GM21717 (cell line): ENCODE measurements around the gene MEGF11.

Source experiments
- ATAC-seq: cut with Tn5 transposase; IDR thresholded peaks from one replicate; pipeline ENCODE4 v1.9.1; 2021; ENCODE audit warnings: mild to moderate bottlenecking, moderate library complexity; ENCODE audit not compliant: unreplicated experiment

MEGF11 gene

DNA sequence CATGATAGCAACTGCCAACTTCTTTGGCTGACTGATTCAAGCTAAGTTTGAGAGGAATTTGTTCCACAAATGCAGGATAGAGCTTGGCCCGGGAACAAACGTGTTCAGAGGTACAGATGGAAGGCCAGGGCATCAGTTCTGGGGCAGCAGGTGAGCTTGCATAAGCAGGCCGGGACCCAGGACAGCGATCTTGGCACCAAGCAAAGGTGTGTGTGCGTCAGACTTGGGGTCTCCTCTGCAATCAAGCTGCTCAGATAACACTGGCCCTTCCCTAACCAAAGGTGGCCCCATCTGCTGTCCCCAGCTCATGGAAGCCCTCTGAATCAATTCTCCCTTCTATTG lies 155.6 kb downstream of the MEGF11 start:
- ATAC-seq: no peak

DNA sequence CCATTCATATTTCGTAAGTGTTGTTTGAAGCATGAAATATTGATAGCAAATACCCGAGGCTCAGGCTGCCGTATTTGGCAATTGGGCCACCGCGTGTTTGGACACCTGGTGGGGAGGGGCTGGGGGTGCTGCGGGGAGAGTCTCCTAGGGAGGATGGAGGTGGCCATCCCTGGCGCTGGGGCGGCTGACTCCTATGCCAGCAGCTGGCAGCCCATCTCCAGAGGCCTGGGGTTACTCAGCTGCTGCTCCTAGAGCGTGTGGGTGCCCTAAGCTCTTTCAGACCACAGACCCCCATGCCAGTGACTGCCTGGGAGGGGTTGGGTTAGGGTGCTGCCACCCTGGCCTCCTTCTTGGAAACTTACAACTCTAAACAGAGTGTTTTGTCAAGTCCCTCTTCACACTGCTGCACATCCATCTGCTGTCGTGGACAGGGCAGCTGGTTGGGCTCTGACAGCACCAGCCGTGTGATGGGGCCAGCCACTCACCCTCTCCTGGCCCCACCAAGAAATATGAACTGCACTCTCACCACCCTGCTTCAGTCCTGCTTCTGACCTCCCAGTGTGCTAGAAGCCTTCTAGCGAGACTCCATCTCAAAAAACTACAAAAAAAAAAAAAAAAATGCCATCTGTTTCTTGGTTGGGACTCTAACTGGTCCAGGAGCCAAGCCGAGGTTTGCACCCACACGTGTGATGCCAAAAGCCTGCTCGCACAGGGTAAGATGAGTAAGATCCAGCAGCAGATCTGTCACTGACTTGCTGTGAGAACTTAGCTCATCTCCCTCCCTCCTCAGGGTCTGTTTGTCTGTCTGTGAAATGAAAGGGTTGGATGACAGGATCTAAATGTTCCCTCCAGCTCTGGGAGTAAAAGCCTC lies 156.2 kb downstream of the MEGF11 start:
- no peak for ATAC-seq

DNA sequence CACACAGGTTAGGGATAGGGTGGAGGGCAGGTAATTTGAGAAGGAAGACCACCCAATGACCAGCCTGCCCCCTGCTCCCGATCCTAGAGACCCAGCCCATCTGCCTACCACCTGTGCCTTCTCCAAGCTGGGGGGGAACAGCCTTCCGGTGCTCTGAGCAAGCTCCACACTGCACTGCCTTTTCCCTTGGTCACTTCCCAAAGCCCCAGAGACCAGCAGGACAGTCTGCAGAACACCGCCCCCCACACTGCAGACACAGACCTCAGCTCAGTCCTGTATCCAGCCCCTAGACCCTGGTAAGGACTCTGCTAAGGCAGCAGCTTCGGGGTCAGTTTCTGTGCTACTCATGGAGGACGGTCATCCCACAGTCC lies 156.9 kb downstream of the MEGF11 start:
- ATAC-seq: no peak

DNA sequence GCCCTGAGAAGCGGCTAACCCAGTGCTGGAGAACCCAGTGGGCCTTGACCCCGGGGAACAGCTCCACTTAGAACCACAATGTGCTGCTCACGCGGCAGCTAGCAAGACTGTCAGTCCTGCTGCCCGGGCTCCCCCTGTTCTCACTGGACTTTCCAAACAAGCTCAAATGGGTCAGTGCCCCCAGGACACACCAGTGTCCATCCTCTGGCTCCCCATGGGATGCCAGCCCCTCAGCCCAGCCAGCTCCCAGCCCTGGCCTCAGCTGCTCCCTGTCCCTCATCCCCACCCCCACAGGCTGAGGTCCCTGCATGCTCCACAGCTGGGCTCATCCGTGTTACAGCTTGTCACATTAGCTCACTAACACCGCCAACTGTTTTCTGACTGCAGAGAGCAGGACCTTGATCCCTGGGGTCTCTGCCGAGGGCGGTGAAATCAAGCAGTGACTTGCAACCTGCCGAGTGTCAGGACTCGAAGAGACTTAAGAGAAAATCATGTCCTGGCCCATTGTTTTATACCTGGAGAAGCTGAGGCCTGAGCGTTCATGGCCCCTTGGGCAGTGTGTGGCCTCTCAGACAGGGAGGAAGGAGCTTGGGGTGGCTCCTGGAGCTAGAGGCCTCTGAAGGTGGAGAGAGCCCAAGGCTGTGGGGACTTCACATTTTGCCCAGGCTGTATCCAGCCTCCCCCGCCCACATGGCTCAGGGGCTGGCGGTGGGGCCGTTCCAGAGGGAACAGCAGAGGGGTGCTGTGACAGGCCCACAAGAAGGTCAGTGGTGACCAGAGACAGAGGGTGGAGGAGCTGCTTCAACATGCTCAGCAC lies 157.5 kb downstream of the MEGF11 start:
- ATAC-seq: no peak

DNA sequence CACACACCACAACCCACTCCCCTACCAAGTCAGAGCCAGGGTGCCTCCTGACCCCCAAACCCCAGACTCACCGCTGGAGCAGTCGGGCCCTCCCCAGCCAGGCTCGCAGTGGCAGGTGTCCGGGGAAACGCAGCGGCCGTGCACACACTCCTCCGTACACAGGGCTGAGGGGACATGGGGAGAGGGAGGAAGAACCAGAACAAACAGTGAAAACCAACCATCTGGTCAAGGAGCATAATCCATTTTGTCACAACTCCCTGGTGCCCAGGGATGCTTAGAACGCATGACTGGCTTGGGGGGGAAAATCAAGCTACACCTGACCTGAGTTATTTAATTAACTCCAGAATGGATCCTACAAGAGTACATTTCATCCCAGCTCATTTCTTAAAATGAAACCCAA lies 159.2 kb downstream of the MEGF11 start:
- no peak for ATAC-seq

DNA sequence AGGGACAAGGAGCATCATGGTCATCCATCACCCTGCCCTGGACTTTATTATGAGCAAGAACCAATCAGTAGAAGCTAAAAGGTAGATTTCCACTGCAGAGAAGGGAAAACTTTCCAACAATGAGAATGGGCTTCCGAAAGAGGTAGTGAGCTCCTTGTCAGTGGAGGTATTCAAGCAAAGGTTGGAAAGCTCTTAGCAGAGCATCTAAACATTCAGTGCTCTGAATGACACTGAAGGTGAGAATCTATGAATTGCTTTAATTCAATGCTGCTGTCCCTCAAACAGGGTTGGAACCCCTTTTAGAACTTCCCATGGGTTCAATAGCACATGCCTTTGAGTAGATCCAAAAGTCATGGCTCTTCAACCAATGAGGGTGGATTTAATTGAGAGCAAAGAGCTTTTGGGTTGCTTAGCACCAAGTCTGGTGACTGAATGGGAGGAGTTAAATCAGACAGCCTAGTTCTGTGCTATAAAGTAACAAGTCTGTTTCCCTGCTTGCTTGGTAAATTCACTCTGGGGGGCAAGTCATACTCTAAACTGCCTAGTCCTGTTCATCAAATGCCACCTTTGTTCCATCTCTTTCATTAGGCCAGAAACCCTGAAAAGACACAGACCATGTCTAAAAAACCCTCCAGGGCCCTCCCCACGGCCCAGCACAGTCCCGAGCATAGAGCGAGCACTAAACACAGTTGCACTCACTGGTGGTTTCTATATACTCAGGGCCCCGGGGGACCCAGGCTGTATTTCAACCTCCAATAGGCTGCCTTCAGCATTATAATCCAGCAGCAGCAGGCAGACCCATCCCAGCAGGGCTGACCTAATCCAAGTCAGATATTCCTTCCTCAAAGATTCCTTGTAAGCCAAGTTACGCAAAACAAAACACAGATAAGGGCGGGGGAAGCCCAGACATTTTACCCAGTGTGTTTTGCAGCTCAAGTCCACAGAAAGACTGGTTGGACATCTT lies 161.2 kb downstream of the MEGF11 start:
- no peak for ATAC-seq

DNA sequence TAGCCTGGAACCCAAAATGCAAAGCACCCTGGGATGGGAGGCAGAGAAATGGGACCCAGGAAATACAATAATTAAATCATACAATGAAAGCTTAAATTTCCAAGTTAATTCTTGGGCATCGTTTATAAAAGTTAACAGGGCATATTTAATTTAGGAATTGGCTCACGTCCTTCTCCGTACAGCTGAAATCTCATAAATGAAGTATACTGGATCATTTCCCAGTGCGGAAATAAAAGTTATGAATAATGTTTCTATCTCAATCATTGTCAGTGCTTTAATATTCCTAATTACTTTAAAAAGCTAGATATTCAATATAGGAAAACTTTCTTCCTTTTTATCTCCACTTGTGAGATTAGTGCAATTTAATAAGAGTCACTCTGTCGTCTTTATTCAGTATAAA lies 164.0 kb downstream of the MEGF11 start:
- ATAC-seq: no peak

DNA sequence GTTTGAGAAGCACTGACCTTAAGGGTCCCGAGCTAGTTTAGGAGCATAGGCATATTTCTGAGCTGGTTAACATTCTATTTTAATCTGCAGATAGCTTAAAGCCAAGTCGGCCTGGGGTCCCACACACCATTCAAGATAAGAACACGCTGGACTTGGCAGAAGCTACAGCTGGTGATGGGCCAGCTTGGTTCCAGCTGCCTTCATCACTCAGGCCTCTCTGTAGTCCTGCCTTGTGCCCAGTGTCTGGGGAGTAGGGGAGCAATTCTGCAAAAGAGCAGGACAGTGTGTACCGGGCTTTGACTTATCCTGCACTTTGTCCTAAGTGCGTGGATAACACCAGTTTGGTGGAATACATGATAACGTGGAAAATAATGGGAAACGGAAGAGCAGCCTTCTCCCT lies 164.5 kb downstream of the MEGF11 start:
- ATAC-seq: no peak

DNA sequence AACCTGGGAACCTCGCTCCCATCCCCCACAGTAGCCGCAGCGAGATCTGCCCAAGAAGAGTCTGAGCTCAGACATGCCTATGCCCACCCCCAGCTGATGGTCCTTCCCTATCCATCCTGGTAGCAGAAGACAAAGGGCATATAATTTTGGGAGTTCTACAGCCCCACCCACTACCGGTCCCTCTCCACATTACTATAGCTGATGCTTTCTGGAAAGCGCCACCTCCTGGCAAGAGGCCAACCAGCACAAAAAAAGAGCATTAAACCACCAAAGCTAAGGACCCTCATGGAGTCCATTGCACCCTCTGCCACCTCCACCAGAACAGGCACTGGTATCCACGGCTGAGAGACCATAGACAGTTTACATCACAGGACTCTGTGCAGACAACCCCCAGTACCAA lies 168.4 kb downstream of the MEGF11 start:
- no peak for ATAC-seq

DNA sequence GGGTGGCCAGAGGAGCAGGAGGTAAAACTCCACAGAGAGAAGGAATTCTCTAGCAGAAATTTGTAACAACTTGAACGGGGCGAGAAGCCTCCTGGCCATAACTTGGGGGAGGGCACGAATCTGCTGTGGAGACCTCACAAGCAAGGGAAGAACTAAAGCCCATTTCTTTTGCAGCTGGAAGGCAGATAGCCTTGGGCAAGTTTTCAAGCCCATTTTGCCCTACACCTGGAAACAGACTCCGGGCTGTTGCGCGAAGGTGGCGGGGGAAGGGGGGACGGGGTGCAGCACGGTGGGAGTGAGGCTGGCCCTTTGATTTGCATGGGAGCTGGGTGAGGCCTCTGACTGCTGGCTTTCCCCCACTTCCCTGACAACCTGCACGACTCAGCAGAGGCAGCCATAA lies 168.8 kb downstream of the MEGF11 start:
- no peak for ATAC-seq

DNA sequence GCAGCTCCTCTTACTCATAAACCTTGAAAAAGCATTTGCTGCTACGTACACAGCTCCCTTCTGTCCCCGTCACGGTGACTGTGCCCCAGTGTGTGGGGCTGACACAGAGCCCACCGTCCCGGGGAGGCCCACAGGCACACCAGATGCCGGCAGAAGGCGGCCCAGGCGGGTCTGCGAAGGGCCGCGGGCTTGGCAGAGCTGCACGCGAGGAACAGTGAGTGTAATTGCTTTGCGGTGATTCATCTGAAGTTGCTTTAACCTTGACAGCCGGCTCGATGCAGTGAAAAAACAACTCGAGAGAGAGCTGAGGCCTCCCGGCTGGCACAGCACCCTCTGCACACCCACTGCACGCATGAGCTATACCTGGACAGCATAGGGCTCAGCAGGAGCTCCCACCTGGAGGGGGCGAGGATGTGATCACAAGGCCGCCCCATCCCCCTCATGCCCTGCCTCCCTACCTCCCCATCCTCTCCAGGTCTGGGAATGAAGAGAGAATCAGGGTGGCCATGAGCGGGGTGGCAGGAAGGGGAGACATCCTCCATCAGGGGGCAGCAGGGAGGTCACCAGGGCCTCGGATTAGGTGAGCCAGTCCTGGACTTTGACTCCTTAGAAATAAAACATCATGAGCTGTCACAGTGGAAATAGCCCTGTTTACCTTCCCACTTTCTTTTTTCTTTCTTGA lies 172.7 kb downstream of the MEGF11 start:
- no peak for ATAC-seq

DNA sequence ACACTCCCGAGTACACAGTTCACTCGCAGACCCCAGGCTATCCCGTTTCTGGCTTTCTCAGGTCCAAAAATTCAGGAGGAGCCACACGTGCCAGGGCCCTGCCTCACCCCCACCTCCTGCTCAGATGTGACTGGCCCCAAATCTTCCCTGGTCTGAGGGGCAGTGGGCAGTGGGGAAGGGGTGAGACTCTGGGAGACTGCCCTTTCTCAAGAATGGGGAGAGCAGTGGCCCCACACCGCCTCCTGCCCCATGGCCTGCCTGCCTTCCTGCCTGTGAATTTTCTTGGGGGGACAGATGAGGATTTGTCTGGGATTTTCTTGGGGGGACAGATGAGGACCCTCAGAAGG lies 174.6 kb downstream of the MEGF11 start:
- no peak for ATAC-seq

DNA sequence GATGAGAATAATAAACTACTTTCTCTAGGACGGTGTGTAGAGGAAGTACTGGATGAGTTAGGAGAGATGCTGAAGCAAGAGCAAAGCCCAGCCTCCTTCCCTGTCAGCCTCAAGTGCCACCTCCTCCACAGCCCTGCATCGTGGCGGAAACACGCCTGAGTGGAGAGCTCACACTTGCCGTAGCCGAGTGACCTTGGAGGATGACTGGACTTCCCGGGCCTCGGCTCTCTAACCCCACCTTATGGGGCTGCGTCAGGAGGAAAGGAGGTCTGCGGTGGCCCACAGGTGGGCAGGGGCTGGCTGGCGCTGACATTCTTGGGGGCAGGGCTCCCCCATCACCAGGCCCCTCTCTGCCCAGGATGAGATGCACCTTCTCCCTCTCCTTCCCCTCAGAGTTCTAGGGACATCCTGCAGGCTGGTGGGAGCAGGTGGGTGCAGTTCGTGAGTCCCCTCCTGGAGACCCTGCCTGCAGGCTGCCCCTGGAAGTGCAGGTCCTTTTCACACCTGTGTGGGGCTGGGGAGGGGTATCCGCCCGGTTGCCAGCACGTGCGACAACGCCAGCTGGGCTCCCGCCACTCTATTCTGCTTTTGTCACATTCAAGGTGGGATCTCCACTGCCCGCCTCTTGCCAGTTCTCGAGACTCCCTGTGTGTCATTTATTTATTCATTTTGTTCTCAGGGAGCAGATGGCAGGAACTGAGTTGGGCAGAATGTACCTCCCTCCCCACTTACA lies 175.2 kb downstream of the MEGF11 start:
- ATAC-seq: no peak

DNA sequence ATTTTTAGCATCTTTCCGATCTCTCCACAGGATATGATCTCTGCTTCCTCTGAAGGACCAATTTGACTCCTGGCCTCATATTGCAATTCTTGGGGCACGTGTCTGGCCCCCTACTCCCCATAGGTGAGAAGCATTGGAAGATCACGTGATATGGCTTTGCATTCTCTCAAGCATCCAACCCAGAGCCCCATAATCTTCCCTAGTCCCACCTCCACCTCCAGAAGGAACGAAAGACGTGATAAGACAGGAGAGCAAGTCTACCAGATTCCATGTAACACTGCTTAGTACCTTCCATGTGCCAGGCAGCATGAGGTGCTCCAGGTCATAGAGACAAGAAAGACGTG lies 176.3 kb downstream of the MEGF11 start:
- no peak for ATAC-seq

DNA sequence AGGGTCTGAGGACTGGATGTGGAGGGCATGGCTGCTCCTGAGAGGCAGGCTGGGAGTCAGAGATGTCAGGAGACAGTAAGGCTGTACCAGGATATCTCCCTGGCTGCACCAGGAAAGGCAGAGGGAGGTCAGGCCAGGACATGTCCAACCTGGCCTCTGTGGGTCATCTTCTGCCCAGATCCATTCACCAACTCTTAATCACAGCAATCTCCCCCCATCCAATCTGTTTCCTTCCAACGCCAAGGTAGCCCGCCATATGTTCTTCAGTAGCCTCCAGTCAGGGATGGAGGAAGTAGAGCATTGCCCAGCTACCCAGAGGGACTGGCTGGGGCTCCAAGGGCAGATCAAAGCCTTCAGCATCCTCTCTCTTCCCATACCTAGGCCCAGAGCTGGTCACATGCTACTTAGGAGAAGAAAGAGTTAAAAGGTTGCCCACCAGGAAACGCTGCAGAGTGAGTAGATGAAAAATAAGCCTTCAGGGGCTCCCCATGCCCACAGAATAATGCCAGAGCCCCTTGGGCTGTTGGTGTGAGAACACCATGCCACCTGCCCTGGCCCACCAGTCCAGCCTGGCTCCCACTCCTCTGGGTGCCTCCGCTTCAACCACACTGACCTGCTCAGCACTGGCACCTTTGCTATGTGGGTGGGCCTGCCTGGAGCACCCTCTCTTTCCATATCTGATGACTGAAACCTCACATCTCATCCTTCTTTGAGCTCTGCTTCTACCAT lies 176.8 kb downstream of the MEGF11 start:
- ATAC-seq: no peak

DNA sequence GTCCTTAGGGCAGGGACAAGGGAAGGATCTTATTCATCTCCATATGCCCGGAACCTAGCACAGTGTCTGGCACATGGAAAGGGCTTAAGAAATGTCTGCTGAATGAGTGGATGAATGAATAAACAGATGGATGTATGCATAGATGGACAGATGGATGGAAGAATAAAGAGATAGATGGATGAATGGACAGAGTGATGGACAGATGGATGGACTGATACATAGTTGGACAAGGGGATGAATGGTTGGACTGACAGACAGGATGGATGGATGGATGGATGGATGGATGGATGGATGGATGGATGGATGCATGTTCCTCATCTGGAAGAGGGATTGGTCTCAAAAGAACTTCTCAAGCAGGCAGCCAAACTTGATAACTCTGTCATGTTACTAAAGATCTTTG lies 177.6 kb downstream of the MEGF11 start:
- no peak for ATAC-seq

DNA sequence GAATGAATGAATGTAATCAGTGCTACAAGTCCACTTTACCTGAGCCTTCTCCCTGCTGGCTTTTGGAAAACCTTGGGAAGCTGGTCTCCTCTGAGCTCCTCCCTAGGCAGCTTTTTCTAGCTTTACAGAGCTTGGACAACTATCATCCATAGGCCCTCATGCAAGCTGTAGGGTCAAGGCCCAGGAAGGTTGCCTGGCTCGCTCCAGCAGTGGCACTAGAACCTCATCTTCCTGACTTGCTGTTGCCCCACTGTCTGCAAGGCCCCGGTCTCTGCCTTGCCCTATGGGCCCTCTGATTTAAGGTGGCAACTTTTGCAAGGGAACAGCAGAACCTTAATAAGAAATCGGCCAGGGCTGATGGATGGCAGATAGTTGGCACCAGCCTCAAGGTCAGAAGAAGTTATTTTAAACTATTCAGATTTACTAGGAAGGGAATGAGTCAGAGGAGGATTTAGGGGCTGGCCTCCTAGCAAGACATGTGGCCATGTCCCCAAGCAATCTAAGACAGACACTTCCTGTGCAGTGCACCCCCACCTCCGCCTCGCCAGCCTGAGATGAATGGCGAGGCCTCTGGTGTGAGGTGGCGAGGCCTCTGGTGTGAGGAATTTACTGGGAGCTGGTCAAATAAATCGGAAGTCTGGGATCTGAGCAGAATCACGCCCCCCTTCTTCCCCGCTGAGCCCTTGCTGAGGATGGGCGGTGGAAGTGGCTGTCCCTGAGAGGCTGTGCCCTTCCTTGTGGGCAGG lies 180.8 kb downstream of the MEGF11 start:
- ATAC-seq: no peak

DNA sequence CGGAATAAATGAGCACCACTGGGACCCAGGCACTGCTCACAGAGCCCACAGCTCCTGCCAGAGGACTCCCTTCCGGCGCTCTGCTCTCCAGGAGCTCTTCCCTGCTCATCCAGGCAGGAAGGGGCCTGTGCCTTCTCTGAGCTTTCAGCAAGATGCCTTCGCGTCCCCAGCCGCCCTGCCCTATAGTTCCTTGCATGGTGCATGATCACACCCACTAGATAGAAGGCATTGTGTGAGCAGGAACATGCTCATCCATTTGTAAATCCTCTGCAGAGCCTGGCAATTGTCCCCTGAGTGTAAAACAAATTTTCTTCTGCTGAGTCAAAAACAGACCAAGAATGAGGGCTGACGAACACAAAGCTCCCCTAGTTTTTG lies 181.6 kb downstream of the MEGF11 start:
- ATAC-seq: no peak
